PFSK-1 (cell line): Measurements from ENCODE around the gene NOX5.

Source experiments
- FOXP2 ChIP-seq: optimal IDR thresholded peaks from 2 replicates; pipeline ENCODE3; 2011; ENCODE audit warnings: borderline replicate concordance, control low read depth, inconsistent platforms; ENCODE audit not compliant: insufficient read depth; ENCODE audit errors: extremely low read length, extremely low read depth
- POLR2AphosphoS5 ChIP-seq: IDR thresholded peaks from 2 replicates; pipeline ENCODE4 v1.6.1; 2012; ENCODE audit warnings: low read depth, mild to moderate bottlenecking, control low read depth, low read length, moderate library complexity
- REST ChIP-seq, 2 experiments: IDR thresholded peaks; 2 replicates each; pipeline versions ENCODE4 v1.6.1 to v1.8.0; 2011 to 2012; ENCODE audit warnings: low read depth in 2 of 2, low read length in 2 of 2, control low read depth in 1 of 2, inconsistent platforms in 1 of 2, mild to moderate bottlenecking in 1 of 2, moderate library complexity in 1 of 2; ENCODE audit not compliant: insufficient read depth in 1 of 2
- SIN3A ChIP-seq: IDR thresholded peaks from 2 replicates; pipeline ENCODE4 v1.6.1; 2012; ENCODE audit warnings: mild to moderate bottlenecking, low read length, moderate library complexity, borderline replicate concordance; ENCODE audit not compliant: insufficient read depth
- TAF1 ChIP-seq: IDR thresholded peaks from 2 replicates; pipeline ENCODE4 v1.6.1; 2012; ENCODE audit warnings: low read length, control low read depth, borderline replicate concordance; ENCODE audit not compliant: insufficient read depth

Gene NOX5

GRCh38 chr15:69070396-69070795 is 55.9 kb downstream of the NOX5 start:
- TF ChIP-seq POLR2AphosphoS5 = no peak
- TF ChIP-seq SIN3A = no peak
- TF ChIP-seq FOXP2 = no peak
- no peak for TF ChIP-seq REST (IDR thresholded peaks at IDR 0.05; ENCODE audit: insufficient read depth in 1 of 2, low read depth in 2 of 2, low read length in 2 of 2)
- TF ChIP-seq TAF1 = no peak

- TF ChIP-seq FOXP2 (no peak), TAF1 (no peak), REST (IDR thresholded peaks at IDR 0.05; ENCODE audit: insufficient read depth in 1 of 2, low read depth in 2 of 2, low read length in 2 of 2) (no peak), POLR2AphosphoS5 (no peak), SIN3A (no peak)
Measured at GRCh38 chr15:69071260-69071659, 56.8 kb downstream of the NOX5 start.

- TF ChIP-seq TAF1 (no peak), SIN3A (no peak), REST (IDR thresholded peaks at IDR 0.05; ENCODE audit: insufficient read depth in 1 of 2, low read depth in 2 of 2, low read length in 2 of 2) (no peak), POLR2AphosphoS5 (no peak), FOXP2 (no peak)
Measured at GRCh38 chr15:69072906-69073305, 58.4 kb downstream of the NOX5 start.

GRCh38 chr15:69074001-69074842 is 59.7 kb downstream of the NOX5 start:
- TF ChIP-seq POLR2AphosphoS5 (no peak), REST (IDR thresholded peaks at IDR 0.05; ENCODE audit: insufficient read depth in 1 of 2, low read depth in 2 of 2, low read length in 2 of 2) (no peak), FOXP2 (no peak), TAF1 (no peak), SIN3A (no peak)
